Tibial nerve (tissue), 4 donors: Measurements from ENCODE around the gene CAB39L. TPM values are rescaled to one million over a fixed set of nuclear protein-coding genes. Genes with fewer than 3 reads are reported as not detected.

Experiments
- DNase-seq, 2 donors: peaks; one replicate each; pipeline ENCODE4 v3.0.0-alpha.2; 2019; ENCODE audit warnings: low spot score in 2 of 2
- H3K27ac ChIP-seq, 4 donors: fragments of 200-600 bp; sonication (generic) in 3 of 4; one replicate each; pipeline ENCODE4 v1.5.1; 2017 to 2019; ENCODE audit warnings: mild to moderate bottlenecking in 1 of 4
- H3K27me3 ChIP-seq, 2 donors: fragments of 200-600 bp; sonication (generic) in 1 of 2; one replicate each; pipeline versions ENCODE4 v1.5.1 to v1.6.0; 2017 to 2019
- H3K36me3 ChIP-seq, 3 donors: fragments of 200-600 bp; sonication (generic); one replicate each; pipeline ENCODE4 v1.5.1; 2018 to 2019
- H3K4me1 ChIP-seq, 4 donors: fragments of 200-600 bp; sonication (generic) in 3 of 4; one replicate each; pipeline ENCODE4 v1.5.1; 2017 to 2019
- H3K4me3 ChIP-seq, 4 donors: fragments of 200-600 bp; sonication (generic) in 3 of 4; one replicate each; pipeline ENCODE4 v1.5.1; 2017 to 2019; ENCODE audit warnings: mild to moderate bottlenecking in 1 of 4, moderate library complexity in 1 of 4
- H3K9me3 ChIP-seq, 4 donors: fragments of 200-600 bp; sonication (generic) in 3 of 4; one replicate each; pipeline ENCODE4 v1.5.1; 2017 to 2019
- CTCF ChIP-seq, 5 experiments: fragments of 200-600 bp in 3 of 5; fragments of 450-650 bp in 2 of 5; sonication (generic) in 3 of 5; IDR thresholded peaks; one replicate each; pipeline ENCODE4 v1.5.1; 2016 to 2019; ENCODE audit warnings: antibody characterized with exemption in 5 of 5, mild to moderate bottlenecking in 3 of 5, moderate library complexity in 2 of 5
- EP300 ChIP-seq, 2 donors: sonication (generic); formaldehyde crosslinking; IDR thresholded peaks; one replicate each; pipeline ENCODE4 v1.6.1; 2017; ENCODE audit warnings: antibody characterized with exemption in 2 of 2, mild to moderate bottlenecking in 1 of 2
- POLR2A ChIP-seq, 2 donors: fragments of 450-650 bp; IDR thresholded peaks; one replicate each; pipeline ENCODE4 v1.6.1; 2017; ENCODE audit warnings: antibody characterized with exemption in 2 of 2, mild to moderate bottlenecking in 2 of 2, moderate library complexity in 2 of 2
- WGBS, 2 donors: methylation state at CpG; one replicate each; pipeline ENCODE4 v1.1.5; 2018; 5-methylcytosine and 5-hydroxymethylcytosine counted together
- total RNA-seq, 4 donors: library from RNA; depleted of rRNA; stranded (reverse); fragments of >200 nt; gene quantifications; one replicate each; pipeline ENCODE4 v1.1.0, GENCODE V29; 2016

Gene CAB39L
- total RNA-seq, 4 donors from 2014 or later = 89.4 to 152 (median 107) TPM

DNA sequence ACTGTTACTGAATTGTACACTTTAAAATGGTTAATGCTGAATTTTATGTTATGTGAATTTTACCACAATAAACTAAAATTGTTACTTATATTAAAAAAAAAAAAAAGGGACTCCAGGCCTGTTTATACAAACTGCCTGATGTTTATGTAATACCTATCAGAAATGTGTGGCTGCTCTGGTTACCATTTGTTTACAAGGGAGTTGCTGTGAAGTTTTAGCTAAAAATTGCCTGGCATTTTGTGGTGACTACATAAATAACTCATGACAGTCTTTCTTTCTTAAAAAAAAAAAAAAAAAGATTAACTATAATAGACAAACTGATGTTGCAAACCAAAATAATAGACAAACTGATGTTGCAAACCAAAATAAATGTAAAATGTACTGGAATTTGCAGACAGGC is 124.3 kb downstream of the CAB39L start:
- H3K27ac ChIP-seq = peak overlapping the region in 3 of 4 donors; percentile 45 to 73 (median 60)
- no peaks in the 10 kb centered on the region for H3K27me3 ChIP-seq
- no peaks in the 10 kb centered on the region for H3K9me3 ChIP-seq
- H3K4me1 ChIP-seq = peaks cover 0 to 29% (median 8%) of the 10 kb centered on the region in 4 donors
- H3K4me3 ChIP-seq = no peak overlapping the region
- TF ChIP-seq CTCF (IDR thresholded peaks at IDR 0.05) (no peak), POLR2A (IDR thresholded peaks at IDR 0.05) (no peak), EP300 (IDR thresholded peaks at IDR 0.05) (peak in 1 of 2 donors; percentile 3)
- peaks cover 0 to 24% (median 0%) of the 10 kb centered on the region in 3 donors for H3K36me3 ChIP-seq
- DNase-seq = no peak

DNA sequence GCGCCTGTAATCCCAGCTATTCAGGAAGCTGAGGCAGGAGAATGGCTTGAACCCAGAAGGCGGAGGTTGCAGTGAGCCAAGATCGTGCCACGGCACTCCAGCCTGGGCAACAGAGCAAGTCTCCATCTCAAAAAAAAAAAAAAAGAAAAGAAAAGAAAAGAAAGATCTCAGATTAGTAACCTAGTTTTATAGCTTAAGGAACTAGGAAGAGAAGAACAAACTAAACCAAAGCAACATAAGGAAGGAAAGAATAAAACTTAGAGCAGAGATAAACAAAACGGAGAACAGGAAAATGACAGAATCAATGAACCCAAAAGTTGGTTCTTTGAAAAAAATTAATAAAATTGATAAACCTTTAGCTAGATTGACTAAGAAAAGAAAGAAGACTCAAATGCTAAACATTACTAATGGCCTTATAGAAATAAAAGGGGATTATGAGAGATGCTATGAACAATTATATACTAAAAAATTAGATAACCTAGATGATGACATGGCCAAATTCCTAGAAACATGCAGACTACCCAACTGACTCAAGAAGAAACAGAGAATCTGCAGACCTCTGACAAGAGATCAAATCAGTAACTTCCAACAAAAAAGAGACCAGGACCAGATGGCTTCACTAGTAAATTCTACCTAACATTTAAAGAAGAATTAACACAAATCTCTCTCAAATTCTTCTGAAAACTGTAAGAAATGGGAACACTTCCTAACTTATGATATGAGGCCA is 127.9 kb downstream of the CAB39L start:
- no peak for DNase-seq
- Histone ChIP-seq H3K27me3 (no peaks in the 10 kb centered on the region), H3K36me3 (peaks cover 0 to 15% (median 0%) of the 10 kb centered on the region in 3 donors), H3K4me3 (no peak overlapping the region), H3K4me1 (peaks cover 0 to 53% (median 19%) of the 10 kb centered on the region in 4 donors), H3K27ac (peak overlapping the region in 3 of 4 donors; percentile 61 to 95 (median 90)), H3K9me3 (no peaks in the 10 kb centered on the region)
- no peak for TF ChIP-seq EP300 (IDR thresholded peaks at IDR 0.05)
- TF ChIP-seq CTCF (IDR thresholded peaks at IDR 0.05) = no peak
- TF ChIP-seq POLR2A (IDR thresholded peaks at IDR 0.05) = no peak
- WGBS, 2 donors = 94 to 96% methylated on average over 5 of the region's 5 CpGs

DNA sequence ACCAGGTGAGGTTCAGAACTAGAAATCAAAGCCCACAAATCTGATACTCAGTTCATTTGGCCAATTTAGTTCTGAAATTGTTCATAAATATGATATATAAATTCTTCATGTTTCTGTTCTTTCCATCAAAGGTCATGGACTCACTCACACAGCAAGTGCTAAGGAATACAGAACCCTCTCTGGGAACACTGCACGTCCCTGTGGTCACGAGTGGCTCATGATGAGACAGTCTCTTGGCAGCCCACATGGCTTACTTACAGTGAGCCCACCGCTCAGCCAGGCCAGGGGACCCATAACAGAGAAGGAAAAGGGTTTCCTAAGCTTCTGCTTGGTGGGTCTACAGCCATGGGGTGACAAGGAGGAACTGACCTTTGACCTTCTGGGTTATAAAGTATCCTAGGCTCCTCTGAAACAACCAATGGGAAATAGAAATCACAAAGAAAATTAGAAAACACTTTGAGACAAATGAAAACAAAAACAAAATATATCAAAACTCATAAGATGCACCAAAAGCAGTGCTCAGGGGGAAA is 128.8 kb downstream of the CAB39L start:
- H3K4me1 ChIP-seq = peaks cover 0 to 53% (median 22%) of the 10 kb centered on the region in 4 donors
- H3K9me3 ChIP-seq = no peaks in the 10 kb centered on the region
- peak overlapping the region; percentile 55 to 95 (median 76) for H3K27ac ChIP-seq
- TF ChIP-seq POLR2A (IDR thresholded peaks at IDR 0.05) (no peak), CTCF (IDR thresholded peaks at IDR 0.05) (no peak), EP300 (IDR thresholded peaks at IDR 0.05) (no peak)
- 58 to 62% methylated on average over 3 of the region's 3 CpGs for WGBS, 2 donors
- no peak overlapping the region for H3K4me3 ChIP-seq
- DNase-seq = no peak
- H3K27me3 ChIP-seq = no peaks in the 10 kb centered on the region
- peaks cover 0 to 23% (median 0%) of the 10 kb centered on the region in 3 donors for H3K36me3 ChIP-seq

GRCh38 chr13:49314344-49314882 is 129.5 kb downstream of the CAB39L start:
- Histone ChIP-seq H3K9me3 (no peaks in the 10 kb centered on the region), H3K4me1 (peaks cover 0 to 53% (median 25%) of the 10 kb centered on the region in 4 donors), H3K4me3 (no peak overlapping the region), H3K27ac (peak overlapping the region; percentile 55 to 95 (median 76)), H3K36me3 (peaks cover 0 to 27% (median 0%) of the 10 kb centered on the region in 3 donors), H3K27me3 (no peaks in the 10 kb centered on the region)
- 48 to 51% methylated on average over 6 of the region's 6 CpGs for WGBS, 2 donors
- DNase-seq = no peak
- TF ChIP-seq POLR2A (IDR thresholded peaks at IDR 0.05) = peak in 1 of 2 donors; percentile 4
- no peak for TF ChIP-seq CTCF (IDR thresholded peaks at IDR 0.05)

GRCh38 chr13:49311816-49312215 is 132.0 kb downstream of the CAB39L start:
- TF ChIP-seq CTCF (IDR thresholded peaks at IDR 0.05) = no peak
- no peaks in the 10 kb centered on the region for H3K9me3 ChIP-seq
- H3K27me3 ChIP-seq = no peaks in the 10 kb centered on the region
- peaks cover 0 to 79% (median 44%) of the 10 kb centered on the region in 4 donors for H3K4me1 ChIP-seq
- H3K4me3 ChIP-seq = no peak overlapping the region
- H3K27ac ChIP-seq = peak overlapping the region in 2 of 4 donors; percentile 90 to 95
- peaks cover 0 to 16% (median 0%) of the 10 kb centered on the region in 3 donors for H3K36me3 ChIP-seq
- 92 to 93% methylated on average over 6 of the region's 6 CpGs for WGBS, 2 donors
- DNase-seq = no peak
